ENCODE results near the gene RRBP1.

Gene RRBP1

GRCh38 chr20:17598013-17598550, 84.0 kb downstream of the RRBP1 start:
- peaks cover 64% of the 10 kb centered on the region for H3K79me2 ChIP-seq (ENCODE audit: low read length)
- no peak overlapping the region for H2AFZ ChIP-seq (ENCODE audit: low read depth, low read length)
- no peak overlapping the region for H3K9ac ChIP-seq (ENCODE audit: low read length)
- TF ChIP-seq, protein P1, sequence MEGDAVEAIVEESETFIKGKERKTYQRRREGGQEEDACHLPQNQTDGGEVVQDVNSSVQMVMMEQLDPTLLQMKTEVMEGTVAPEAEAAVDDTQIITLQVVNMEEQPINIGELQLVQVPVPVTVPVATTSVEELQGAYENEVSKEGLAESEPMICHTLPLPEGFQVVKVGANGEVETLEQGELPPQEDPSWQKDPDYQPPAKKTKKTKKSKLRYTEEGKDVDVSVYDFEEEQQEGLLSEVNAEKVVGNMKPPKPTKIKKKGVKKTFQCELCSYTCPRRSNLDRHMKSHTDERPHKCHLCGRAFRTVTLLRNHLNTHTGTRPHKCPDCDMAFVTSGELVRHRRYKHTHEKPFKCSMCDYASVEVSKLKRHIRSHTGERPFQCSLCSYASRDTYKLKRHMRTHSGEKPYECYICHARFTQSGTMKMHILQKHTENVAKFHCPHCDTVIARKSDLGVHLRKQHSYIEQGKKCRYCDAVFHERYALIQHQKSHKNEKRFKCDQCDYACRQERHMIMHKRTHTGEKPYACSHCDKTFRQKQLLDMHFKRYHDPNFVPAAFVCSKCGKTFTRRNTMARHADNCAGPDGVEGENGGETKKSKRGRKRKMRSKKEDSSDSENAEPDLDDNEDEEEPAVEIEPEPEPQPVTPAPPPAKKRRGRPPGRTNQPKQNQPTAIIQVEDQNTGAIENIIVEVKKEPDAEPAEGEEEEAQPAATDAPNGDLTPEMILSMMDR (IDR thresholded peaks at IDR 0.05; ENCODE audit: low read depth, low read length), result no peak
- TF ChIP-seq EZH2phosphoT487 (IDR thresholded peaks at IDR 0.05; ENCODE audit: low read depth), result no peak
- H3K4me1 ChIP-seq (ENCODE audit: low read length), result no peaks in the 10 kb centered on the region
- peaks cover 92% of the 10 kb centered on the region for H4K20me1 ChIP-seq (ENCODE audit: insufficient read depth, low read length)
- no peak overlapping the region for H3K4me2 ChIP-seq (ENCODE audit: low read length)
- no peaks in the 10 kb centered on the region for H3K27me3 ChIP-seq (ENCODE audit: low read depth, low read length)
- H3K4me3 ChIP-seq (ENCODE audit: low read length), result no peak overlapping the region
- H3K36me3 ChIP-seq (replicated peaks; ENCODE audit: low read depth, low read length), result peaks cover 18% of the 10 kb centered on the region
- H3K9me3 ChIP-seq (ENCODE audit: insufficient read depth, low read length), result no peaks in the 10 kb centered on the region
- no peak overlapping the region for H3K27ac ChIP-seq (ENCODE audit: low read length)

GRCh38 chr20:17595856-17596255, 86.2 kb downstream of the RRBP1 start:
- no peaks in the 10 kb centered on the region for H3K27me3 ChIP-seq (ENCODE audit: low read depth, low read length)
- peaks cover 18% of the 10 kb centered on the region for H3K36me3 ChIP-seq (replicated peaks; ENCODE audit: low read depth, low read length)
- H3K79me2 ChIP-seq (ENCODE audit: low read length), result peaks cover 80% of the 10 kb centered on the region
- H4K20me1 ChIP-seq (ENCODE audit: insufficient read depth, low read length), result peaks cover 94% of the 10 kb centered on the region
- H3K9ac ChIP-seq (ENCODE audit: low read length), result no peak overlapping the region
- no peak overlapping the region for H3K4me2 ChIP-seq (ENCODE audit: low read length)
- H2AFZ ChIP-seq (ENCODE audit: low read depth, low read length), result no peak overlapping the region
- no peak overlapping the region for H3K4me3 ChIP-seq (ENCODE audit: low read length)
- H3K4me1 ChIP-seq (ENCODE audit: low read length), result no peaks in the 10 kb centered on the region
- H3K27ac ChIP-seq (ENCODE audit: low read length), result no peak overlapping the region
- no peak for TF ChIP-seq EZH2phosphoT487 (IDR thresholded peaks at IDR 0.05; ENCODE audit: low read depth)
- TF ChIP-seq, protein P1 (IDR thresholded peaks at IDR 0.05; ENCODE audit: low read depth, low read length), result no peak
- H3K9me3 ChIP-seq (ENCODE audit: insufficient read depth, low read length), result no peaks in the 10 kb centered on the region

- Histone ChIP-seq H3K79me2 (ENCODE audit: low read length) (peaks cover 88% of the 10 kb centered on the region), H3K36me3 (replicated peaks; ENCODE audit: low read depth, low read length) (peaks cover 18% of the 10 kb centered on the region), H4K20me1 (ENCODE audit: insufficient read depth, low read length) (peaks cover 94% of the 10 kb centered on the region), H3K4me1 (ENCODE audit: low read length) (no peaks in the 10 kb centered on the region), H3K4me3 (ENCODE audit: low read length) (no peak overlapping the region), H3K9ac (ENCODE audit: low read length) (no peak overlapping the region), H3K27ac (ENCODE audit: low read length) (no peak overlapping the region), H3K9me3 (ENCODE audit: insufficient read depth, low read length) (no peaks in the 10 kb centered on the region), H3K27me3 (ENCODE audit: low read depth, low read length) (no peaks in the 10 kb centered on the region), H3K4me2 (ENCODE audit: low read length) (no peak overlapping the region), H2AFZ (ENCODE audit: low read depth, low read length) (no peak overlapping the region)
- TF ChIP-seq, protein P1 (IDR thresholded peaks at IDR 0.05; ENCODE audit: low read depth, low read length), result no peak
- no peak for TF ChIP-seq EZH2phosphoT487 (IDR thresholded peaks at IDR 0.05; ENCODE audit: low read depth)
Observed at GRCh38 chr20:17594443-17594842, 87.6 kb downstream of the RRBP1 start.

DNA sequence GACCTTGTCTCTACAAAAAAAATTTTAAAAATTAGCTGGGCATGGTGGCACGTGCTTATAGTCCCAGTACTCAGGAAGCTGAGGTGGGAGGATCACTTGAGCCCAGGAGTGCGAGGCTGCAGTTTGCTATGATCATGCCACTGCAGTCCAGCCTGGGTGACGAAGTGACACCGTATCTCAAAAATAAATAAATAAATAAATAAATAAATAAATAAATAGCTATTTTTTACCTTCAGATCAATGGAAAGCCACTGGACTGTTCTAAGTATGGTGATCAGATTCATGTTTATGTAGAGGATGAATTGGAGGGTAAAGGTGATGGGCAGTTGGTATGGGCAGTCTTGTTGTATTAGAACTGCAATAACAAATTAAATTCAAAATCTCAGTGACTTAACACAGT, 88.1 kb downstream of the RRBP1 start:
- Histone ChIP-seq H2AFZ (ENCODE audit: low read depth, low read length) (no peak overlapping the region), H3K27me3 (ENCODE audit: low read depth, low read length) (no peaks in the 10 kb centered on the region), H3K36me3 (replicated peaks; ENCODE audit: low read depth, low read length) (peaks cover 16% of the 10 kb centered on the region), H3K4me2 (ENCODE audit: low read length) (no peak overlapping the region), H3K9me3 (ENCODE audit: insufficient read depth, low read length) (no peaks in the 10 kb centered on the region), H3K4me3 (ENCODE audit: low read length) (no peak overlapping the region), H3K27ac (ENCODE audit: low read length) (no peak overlapping the region), H3K4me1 (ENCODE audit: low read length) (no peaks in the 10 kb centered on the region), H3K9ac (ENCODE audit: low read length) (no peak overlapping the region), H3K79me2 (ENCODE audit: low read length) (peaks cover 86% of the 10 kb centered on the region), H4K20me1 (ENCODE audit: insufficient read depth, low read length) (peaks cover 94% of the 10 kb centered on the region)
- no peak for TF ChIP-seq EZH2phosphoT487 (IDR thresholded peaks at IDR 0.05; ENCODE audit: low read depth)
- TF ChIP-seq, protein P1 (IDR thresholded peaks at IDR 0.05; ENCODE audit: low read depth, low read length), result no peak

Measured in OCI-LY3 (cell line).